Measurements from ENCODE around the gene SFXN5.

SFXN5 gene

GRCh38 chr2:72958542-72959385, 112.7 kb downstream of the SFXN5 start:
- Histone ChIP-seq H3K4me2 (0 out of 22 replicates have a peak overlapping the region, but pooled peaks of 1 of the 11 experiments have one; percentile 5), H3K27ac (0 out of 22 replicates have a peak overlapping the region, but pooled peaks of 1 of the 11 experiments have one; percentile 79), H4K20me1 (peaks cover 0 to 30% (median 0%) of the 10 kb centered on the region in 11 experiments; a peak in 5 of 22 replicates), H3K9ac (no peak overlapping the region), H3K36me3 (no peaks in the 10 kb centered on the region), H3K4me1 (peaks cover 52 to 79% (median 63%) of the 10 kb centered on the region in 10 experiments), H3K4me3 (no peak overlapping the region), H3K9me3 (replicated peaks in 1 of 11) (no peaks in the 10 kb centered on the region), H3K27me3 (peaks cover 0 to 31% (median 0%) of the 10 kb centered on the region in 11 experiments; a peak in 4 of 22 replicates)
- TF ChIP-seq Cebpa-rat (IDR thresholded peaks at IDR 0.05) = no peak

GRCh38 chr2:72956936-72957335, 114.6 kb downstream of the SFXN5 start:
- H3K36me3 ChIP-seq = no peaks in the 10 kb centered on the region
- no peak overlapping the region for H3K9ac ChIP-seq
- H3K9me3 ChIP-seq (replicated peaks in 1 of 11) = no peaks in the 10 kb centered on the region
- H3K27ac ChIP-seq = no peak overlapping the region
- H3K4me1 ChIP-seq = peaks cover 48 to 71% (median 56%) of the 10 kb centered on the region in 10 experiments
- H3K4me2 ChIP-seq = peak overlapping the region; percentile 8 to 92 (median 44); a peak in 15 of 22 replicates
- H4K20me1 ChIP-seq = peaks cover 0 to 15% (median 0%) of the 10 kb centered on the region in 11 experiments; a peak in 5 of 22 replicates
- H3K27me3 ChIP-seq = peaks cover 0 to 31% (median 0%) of the 10 kb centered on the region in 11 experiments; a peak in 4 of 22 replicates
- no peak overlapping the region for H3K4me3 ChIP-seq
- TF ChIP-seq Cebpa-rat (IDR thresholded peaks at IDR 0.05) = no peak

- peaks cover 0 to 31% (median 0%) of the 10 kb centered on the region in 11 experiments; a peak in 4 of 22 replicates for H3K27me3 ChIP-seq
- peaks cover 0 to 14% (median 0%) of the 10 kb centered on the region in 11 experiments; a peak in 5 of 22 replicates for H4K20me1 ChIP-seq
- peaks cover 38 to 62% (median 48%) of the 10 kb centered on the region in 10 experiments for H3K4me1 ChIP-seq
- peak overlapping the region in 9 of 11 experiments; percentile 48 to 97 (median 91); a peak in 14 of 22 replicates for H3K4me2 ChIP-seq
- no peak overlapping the region for H3K4me3 ChIP-seq
- H3K9ac ChIP-seq = no peak overlapping the region
- no peak overlapping the region for H3K27ac ChIP-seq
- H3K9me3 ChIP-seq (replicated peaks in 1 of 11) = no peaks in the 10 kb centered on the region
- no peak for TF ChIP-seq Cebpa-rat (IDR thresholded peaks at IDR 0.05)
- no peaks in the 10 kb centered on the region for H3K36me3 ChIP-seq
Measured at GRCh38 chr2:72956050-72956395, 115.5 kb downstream of the SFXN5 start.

GRCh38 chr2:72955228-72956049, 116.1 kb downstream of the SFXN5 start:
- H3K27me3 ChIP-seq = peaks cover 0 to 31% (median 0%) of the 10 kb centered on the region in 11 experiments; a peak in 4 of 22 replicates
- peak overlapping the region in 5 of 11 experiments; percentile 58 to 74 (median 68); a peak in 7 of 22 replicates for H3K27ac ChIP-seq
- TF ChIP-seq Cebpa-rat (IDR thresholded peaks at IDR 0.05) = no peak
- H3K4me2 ChIP-seq = peak overlapping the region; percentile 67 to 97 (median 90)
- H4K20me1 ChIP-seq = peaks cover 0 to 14% (median 0%) of the 10 kb centered on the region in 11 experiments; a peak in 5 of 22 replicates
- H3K4me1 ChIP-seq = peaks cover 38 to 56% (median 45%) of the 10 kb centered on the region in 10 experiments
- H3K9ac ChIP-seq = peak overlapping the region in 6 of 11 experiments; percentile 44 to 68 (median 58); a peak in 10 of 22 replicates
- peak overlapping the region in 7 of 10 experiments; percentile 34 to 49 (median 41); a peak in 7 of 20 replicates for H3K4me3 ChIP-seq
- H3K36me3 ChIP-seq = no peaks in the 10 kb centered on the region
- no peaks in the 10 kb centered on the region for H3K9me3 ChIP-seq (replicated peaks in 1 of 11)

GRCh38 chr2:72954376-72955227, 116.9 kb downstream of the SFXN5 start:
- Histone ChIP-seq H3K27me3 (peaks cover 0 to 31% (median 0%) of the 10 kb centered on the region in 11 experiments; a peak in 4 of 22 replicates), H3K4me3 (peak overlapping the region in 8 of 10 experiments; percentile 6 to 49 (median 38); a peak in 13 of 20 replicates), H3K4me1 (peaks cover 35 to 49% (median 45%) of the 10 kb centered on the region in 10 experiments), H4K20me1 (peaks cover 0 to 14% (median 0%) of the 10 kb centered on the region in 11 experiments; a peak in 5 of 22 replicates), H3K9me3 (replicated peaks in 1 of 11) (no peaks in the 10 kb centered on the region), H3K4me2 (peak overlapping the region; percentile 67 to 97 (median 90)), H3K36me3 (no peaks in the 10 kb centered on the region), H3K9ac (peak overlapping the region in 9 of 11 experiments; percentile 16 to 68 (median 47); a peak in 16 of 22 replicates), H3K27ac (peak overlapping the region in 9 of 11 experiments; percentile 42 to 74 (median 59); a peak in 17 of 22 replicates)
- no peak for TF ChIP-seq Cebpa-rat (IDR thresholded peaks at IDR 0.05)

GRCh38 chr2:72953976-72954375, 117.5 kb downstream of the SFXN5 start:
- peaks cover 0 to 14% (median 0%) of the 10 kb centered on the region in 11 experiments; a peak in 5 of 22 replicates for H4K20me1 ChIP-seq
- no peaks in the 10 kb centered on the region for H3K36me3 ChIP-seq
- H3K27me3 ChIP-seq = peaks cover 0 to 31% (median 0%) of the 10 kb centered on the region in 11 experiments; a peak in 4 of 22 replicates
- H3K4me2 ChIP-seq = peak overlapping the region; percentile 67 to 97 (median 90)
- TF ChIP-seq Cebpa-rat (IDR thresholded peaks at IDR 0.05) = no peak
- H3K4me1 ChIP-seq = peaks cover 35 to 49% (median 45%) of the 10 kb centered on the region in 10 experiments
- peak overlapping the region in 9 of 11 experiments; percentile 16 to 68 (median 47); a peak in 16 of 22 replicates for H3K9ac ChIP-seq
- peak overlapping the region in 8 of 10 experiments; percentile 6 to 49 (median 38); a peak in 13 of 20 replicates for H3K4me3 ChIP-seq
- peak overlapping the region in 9 of 11 experiments; percentile 42 to 74 (median 59); a peak in 17 of 22 replicates for H3K27ac ChIP-seq
- no peaks in the 10 kb centered on the region for H3K9me3 ChIP-seq (replicated peaks in 1 of 11)

- TF ChIP-seq Cebpa-rat (IDR thresholded peaks at IDR 0.05) = no peak
- H3K9me3 ChIP-seq (replicated peaks in 1 of 11) = no peaks in the 10 kb centered on the region
- H4K20me1 ChIP-seq = peaks cover 0 to 14% (median 0%) of the 10 kb centered on the region in 11 experiments; a peak in 5 of 22 replicates
- H3K4me2 ChIP-seq = peak overlapping the region; percentile 67 to 97 (median 90)
- H3K9ac ChIP-seq = peak overlapping the region in 1 of 11 experiments; percentile 55; a peak in 1 of 22 replicates
- H3K27me3 ChIP-seq = peaks cover 0 to 26% (median 0%) of the 10 kb centered on the region in 11 experiments; a peak in 4 of 22 replicates
- H3K27ac ChIP-seq = peak overlapping the region in 9 of 11 experiments; percentile 42 to 74 (median 59); a peak in 14 of 22 replicates
- no peaks in the 10 kb centered on the region for H3K36me3 ChIP-seq
- peaks cover 35 to 49% (median 45%) of the 10 kb centered on the region in 10 experiments for H3K4me1 ChIP-seq
- H3K4me3 ChIP-seq = peak overlapping the region in 2 of 10 experiments; percentile 34 to 48; a peak in 2 of 20 replicates
Measured at GRCh38 chr2:72953528-72953927, 118.0 kb downstream of the SFXN5 start.
